K562 (cell line): ENCODE data around the gene VMP1. TPM values are rescaled to one million over a fixed set of nuclear protein-coding genes. Genes with fewer than 3 reads are reported as not detected.

Experiments
- ATAC-seq: fragments of 200-7000 bp; cut with Tn5 transposase; 3 replicates; pipeline ENCODE4 v1.9.1; 2020; ENCODE audit warnings: moderate library complexity
- BruUV-seq: library from RNA; stranded (reverse); fragments of 400-500 nt; replicated peaks from 2 replicates; lab custom pipeline; 2021; lab: Mats Ljungman, UMichigan
- CTCF ChIA-PET: fragments of 300-600 bp; formaldehyde crosslinking; extraction: SDS; loops from one replicate; lab custom pipeline; 2021; ENCODE audit warnings: low intra/inter-chr PET ratio; lab: Yijun Ruan, JAX
- POLR2A ChIA-PET: fragments of 300-600, 350-650 bp; sonication (Branson Sonifier 250); formaldehyde crosslinking; extraction: SDS; loops from one replicate; lab custom pipeline; 2021; ENCODE audit warnings: antibody characterized with exemption, inconsistent platforms; lab: Yijun Ruan, JAX
- DNase-seq, 4 experiments: peaks; one replicate each; pipeline versions ENCODE4 v3.0.0 to v3.0.0-alpha.2; 2011 to 2018; ENCODE audit warnings: low spot score in 3 of 4, mixed read lengths in 3 of 4; ENCODE audit errors: extremely low read depth in 1 of 4
- FAIRE-seq: peaks from 2 replicates; lab custom pipeline; 2011; peaks lifted over from hg19 to GRCh38; lab: Jason Lieb, UNC
- H2AFZ ChIP-seq: 2 replicates; pipeline ENCODE4 v1.6.0; 2011; ENCODE audit warnings: low read depth, low read length, control low read depth, inconsistent platforms
- H3K27ac ChIP-seq: fragments of 200-600 bp; 3 replicates; pipeline ENCODE4 v1.8.0; 2011; ENCODE audit warnings: low read depth, mild to moderate bottlenecking, control low read depth, inconsistent platforms, low read length, moderate library complexity, mixed read lengths; ENCODE audit errors: extremely low read depth
- H3K27me3 ChIP-seq, 2 experiments: fragments of 300-600 bp in 1 of 2; 2 replicates in 1 of 2; 3 replicates in 1 of 2; pipeline versions ENCODE4 v1.6.0 to v1.8.0; 2011; ENCODE audit warnings: inconsistent platforms in 2 of 2, low read length in 2 of 2, mild to moderate bottlenecking in 1 of 2, mixed read lengths in 1 of 2, moderate library complexity in 1 of 2; ENCODE audit not compliant: control insufficient read depth in 2 of 2, insufficient read depth in 2 of 2
- H3K36me3 ChIP-seq: fragments of 300-600 bp; 3 replicates; pipeline ENCODE4 v1.8.0; 2011; ENCODE audit warnings: mild to moderate bottlenecking, low read length, inconsistent platforms; ENCODE audit not compliant: control insufficient read depth, insufficient read depth
- H3K4me1 ChIP-seq, 2 experiments: fragments of 200-600 bp in 1 of 2; replicated peaks in 1 of 2; 2 replicates in 1 of 2; 3 replicates in 1 of 2; pipeline versions ENCODE4 v1.5.1 to v1.8.0; 2011; ENCODE audit warnings: inconsistent platforms in 2 of 2, low read length in 2 of 2, mild to moderate bottlenecking in 1 of 2, mixed read lengths in 1 of 2, moderate library complexity in 1 of 2; ENCODE audit not compliant: control insufficient read depth in 2 of 2, insufficient read depth in 2 of 2
- H3K4me2 ChIP-seq: 2 replicates; pipeline ENCODE4 v1.6.1; 2011; ENCODE audit warnings: low read length, control low read depth, inconsistent platforms, mixed read lengths; ENCODE audit not compliant: insufficient read depth
- H3K4me3 ChIP-seq: fragments of 200-600 bp; sonication (generic), shearing (Covaris generic); 2 replicates; pipeline ENCODE4 v1.5.1; 2016; ENCODE audit warnings: control low read depth, inconsistent platforms
- H3K79me2 ChIP-seq: fragments of 200-600 bp; 3 replicates; pipeline ENCODE4 v1.8.0; 2011; ENCODE audit warnings: low read length, inconsistent platforms; ENCODE audit not compliant: control insufficient read depth, insufficient read depth
- H3K9ac ChIP-seq, 2 experiments: 2 replicates each; pipeline versions ENCODE4 v1.6.0 to v1.6.1; 2011; ENCODE audit warnings: low read depth in 2 of 2, low read length in 2 of 2, control low read depth in 1 of 2, inconsistent platforms in 1 of 2, mild to moderate bottlenecking in 1 of 2, mixed read lengths in 1 of 2; ENCODE audit not compliant: insufficient read depth in 1 of 2
- H3K9me1 ChIP-seq: one replicate; pipeline ENCODE4 v1.6.0; 2011; ENCODE audit warnings: inconsistent platforms, mild to moderate bottlenecking, low read length, moderate library complexity; ENCODE audit not compliant: control insufficient read depth, insufficient read depth
- H3K9me3 ChIP-seq: replicated peaks from 2 replicates; pipeline ENCODE4 v1.5.1; 2011; ENCODE audit warnings: low read depth, low read length, inconsistent platforms; ENCODE audit not compliant: control insufficient read depth, insufficient read depth
- H4K20me1 ChIP-seq: replicated peaks from 2 replicates; pipeline ENCODE4 v1.6.1; 2011; ENCODE audit warnings: low read length, inconsistent platforms, mixed read lengths; ENCODE audit not compliant: control insufficient read depth, insufficient read depth
- GATAD2A ChIP-seq: fragments of 450-650 bp; IDR thresholded peaks from 2 replicates; pipeline ENCODE4 v1.6.1; 2017
- MYNN ChIP-seq, 2 experiments: sonication (generic); formaldehyde crosslinking in 1 of 2; IDR thresholded peaks; 2 replicates each; pipeline versions ENCODE4 v1.5.0 to v1.6.1; 2016 to 2020; ENCODE audit warnings: antibody characterized with exemption in 1 of 2, missing genetic modification reagents in 1 of 2
- NELFE ChIP-seq: IDR thresholded peaks from 2 replicates; pipeline ENCODE4 v1.6.1; 2011; ENCODE audit warnings: mild to moderate bottlenecking; ENCODE audit not compliant: insufficient read depth, insufficient read length
- PPARD ChIP-seq: fragments of 250-450 bp; sonication (Bioruptor Pico); IDR thresholded peaks from 2 replicates; pipeline ENCODE4 v1.8.0; 2022; ENCODE audit warnings: inconsistent platforms, mild to moderate bottlenecking, moderate library complexity
- in situ Hi-C: fragments of 300-500 bp; cut with MboI; formaldehyde crosslinking; loops from 4 replicates; pipeline ENCODE4 v1.15.0; 2018; ENCODE audit warnings: inconsistent platforms, mixed read lengths
- intact Hi-C: fragments of 100-400 bp; cut with micrococcal nuclease; formaldehyde crosslinking; loops from 2 replicates; pipeline ENCODE4 v1.14.2; 2022
- polyA plus RNA-seq, 8 experiments: library from polyadenylated mRNA; depleted of rRNA in 4 of 8; stranded (reverse) in 5 of 8; unstranded in 3 of 8; fragments of >200 nt; fragmentation: Nextera tagmentation in 2 of 8; fragmentation: Illumina TruSeq in 1 of 8; extraction: Ambion mirVana in 2 of 8; extraction: Trizol in 1 of 8; gene quantifications; 2 replicates each; pipeline versions ENCODE4 v1.2.1 to v1.2.3, GENCODE V29; 2011 to 2014; ENCODE audit warnings: inconsistent platforms in 1 of 8, missing spikeins in 1 of 8
- total RNA-seq, 7 experiments: library from RNA; depleted of rRNA in 6 of 7; stranded (reverse); fragments of >200 nt in 6 of 7; fragmentation: Illumina TruSeq in 2 of 7; extraction: Trizol in 2 of 7; gene quantifications; 2 replicates each; pipeline versions ENCODE4 v1.2.1 to v1.2.3, GENCODE V29; 2011 to 2021; ENCODE audit warnings: low replicate concordance in 1 of 7
- TF ChIP-seq, protein P1 (sequence below), 3 experiments: fragments of 200-800 bp in 1 of 3; fragments of 250-450 bp in 1 of 3; fragments of 450-650 bp in 1 of 3; sonication (Bioruptor Pico) in 1 of 3; sonication (Bioruptor generic) in 1 of 3; formaldehyde crosslinking in 1 of 3; IDR thresholded peaks; 2 replicates each; pipeline versions ENCODE4 v1.6.1 to v1.8.0; 2016 to 2022; ENCODE audit warnings: mild to moderate bottlenecking in 2 of 3, missing genetic modification characterization in 2 of 3, missing compliant biosample characterization in 1 of 3, moderate library complexity in 1 of 3

Gene VMP1
- total and polyA plus RNA-seq, 9 of the 15 experiments (the other 6 are each of a cell fraction or from before 2014, with no cell fraction given): 123 to 304 (median 151) TPM

GRCh38 chr17:59872351-59872750, 164.9 kb downstream of the VMP1 start:
- H2AFZ ChIP-seq: no peak overlapping the region
- POLR2A ChIA-PET: interaction anchor here (0.6 to 1.0 kb wide), 4 partner anchors 26 to 362 kb away, joined by 3 read pairs; no protein-coding TSS in a partner anchor
- TF ChIP-seq, protein P1, sequence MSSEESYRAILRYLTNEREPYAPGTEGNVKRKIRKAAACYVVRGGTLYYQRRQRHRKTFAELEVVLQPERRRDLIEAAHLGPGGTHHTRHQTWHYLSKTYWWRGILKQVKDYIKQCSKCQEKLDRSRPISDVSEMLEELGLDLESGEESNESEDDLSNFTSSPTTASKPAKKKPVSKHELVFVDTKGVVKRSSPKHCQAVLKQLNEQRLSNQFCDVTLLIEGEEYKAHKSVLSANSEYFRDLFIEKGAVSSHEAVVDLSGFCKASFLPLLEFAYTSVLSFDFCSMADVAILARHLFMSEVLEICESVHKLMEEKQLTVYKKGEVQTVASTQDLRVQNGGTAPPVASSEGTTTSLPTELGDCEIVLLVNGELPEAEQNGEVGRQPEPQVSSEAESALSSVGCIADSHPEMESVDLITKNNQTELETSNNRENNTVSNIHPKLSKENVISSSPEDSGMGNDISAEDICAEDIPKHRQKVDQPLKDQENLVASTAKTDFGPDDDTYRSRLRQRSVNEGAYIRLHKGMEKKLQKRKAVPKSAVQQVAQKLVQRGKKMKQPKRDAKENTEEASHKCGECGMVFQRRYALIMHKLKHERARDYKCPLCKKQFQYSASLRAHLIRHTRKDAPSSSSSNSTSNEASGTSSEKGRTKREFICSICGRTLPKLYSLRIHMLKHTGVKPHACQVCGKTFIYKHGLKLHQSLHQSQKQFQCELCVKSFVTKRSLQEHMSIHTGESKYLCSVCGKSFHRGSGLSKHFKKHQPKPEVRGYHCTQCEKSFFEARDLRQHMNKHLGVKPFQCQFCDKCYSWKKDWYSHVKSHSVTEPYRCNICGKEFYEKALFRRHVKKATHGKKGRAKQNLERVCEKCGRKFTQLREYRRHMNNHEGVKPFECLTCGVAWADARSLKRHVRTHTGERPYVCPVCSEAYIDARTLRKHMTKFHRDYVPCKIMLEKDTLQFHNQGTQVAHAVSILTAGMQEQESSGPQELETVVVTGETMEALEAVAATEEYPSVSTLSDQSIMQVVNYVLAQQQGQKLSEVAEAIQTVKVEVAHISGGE (CRISPR knock-in tag; IDR thresholded peaks at IDR 0.05): peak in 1 of 3 experiments; percentile 54; a peak in 1 of 6 replicates
- no peak for TF ChIP-seq PPARD (CRISPR knock-in tag)
- no peak for TF ChIP-seq NELFE
- no peak for TF ChIP-seq MYNN (IDR thresholded peaks at IDR 0.05)
- no peak for TF ChIP-seq MYNN (CRISPR knock-in tag; IDR thresholded peaks at IDR 0.05)
- no peak for TF ChIP-seq GATAD2A
- TF ChIP-seq, all 486 proteins: peak for 1
- CTCF ChIA-PET: no interaction called here
- DNase-seq: no peak
- no peak overlapping the region for H3K4me2 ChIP-seq
- no peaks in the 10 kb centered on the region for H3K79me2 ChIP-seq
- intact Hi-C loops (no loop called here), in situ Hi-C loops (no loop called here)
- H3K4me3 ChIP-seq: no peak overlapping the region
- no peak overlapping the region for H3K9ac ChIP-seq
- H3K27ac ChIP-seq: no peak overlapping the region
- no peaks in the 10 kb centered on the region for H3K9me3 ChIP-seq
- no peaks in the 10 kb centered on the region for H4K20me1 ChIP-seq
- no TSS peak for BruUV-seq
- H3K27me3 ChIP-seq: no peaks in the 10 kb centered on the region
- peaks cover 43% of the 10 kb centered on the region for H3K36me3 ChIP-seq
- no peaks in the 10 kb centered on the region for H3K9me1 ChIP-seq
- ATAC-seq: no peak
- no peaks in the 10 kb centered on the region for H3K4me1 ChIP-seq
- FAIRE-seq: no peak
